HG03039 (cell line): Measurements from ENCODE around the gene BMP8A.
A peak's percentile ranks its signal among the peaks of the same experiment; 100 is the strongest.
"Not testable (repeated sequence)": the region's sequence is repeated elsewhere in the genome, so short reads cannot be mapped to it uniquely, and the experiment has no call there.

Experiments used
- ATAC-seq: cut with Tn5 transposase; IDR thresholded peaks from one replicate; pipeline ENCODE4 v1.9.1; 2021; ENCODE audit warnings: mild to moderate bottlenecking, moderate library complexity; ENCODE audit not compliant: unreplicated experiment

The BMP8A gene

DNA sequence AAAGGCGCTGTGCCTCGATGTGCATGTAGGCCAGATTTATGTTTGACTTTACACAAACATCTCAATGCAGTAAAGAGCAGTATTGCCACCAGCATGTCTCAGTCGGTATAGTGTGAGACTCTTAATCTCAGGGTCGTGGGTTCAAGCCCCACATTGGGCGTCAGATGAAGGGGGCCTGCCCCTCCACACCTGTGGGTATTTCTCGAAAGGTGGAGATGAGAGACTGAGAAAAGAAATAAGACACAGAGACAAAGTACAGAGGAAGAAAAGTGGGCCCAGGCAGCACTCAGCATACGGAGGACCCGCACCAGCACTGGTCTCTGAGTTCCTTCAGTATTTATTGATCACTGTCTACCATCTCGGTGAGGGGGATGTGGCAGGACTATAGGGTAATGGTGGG is 13.0 kb downstream of the BMP8A start:
- ATAC-seq, result not testable (repeated sequence)

DNA sequence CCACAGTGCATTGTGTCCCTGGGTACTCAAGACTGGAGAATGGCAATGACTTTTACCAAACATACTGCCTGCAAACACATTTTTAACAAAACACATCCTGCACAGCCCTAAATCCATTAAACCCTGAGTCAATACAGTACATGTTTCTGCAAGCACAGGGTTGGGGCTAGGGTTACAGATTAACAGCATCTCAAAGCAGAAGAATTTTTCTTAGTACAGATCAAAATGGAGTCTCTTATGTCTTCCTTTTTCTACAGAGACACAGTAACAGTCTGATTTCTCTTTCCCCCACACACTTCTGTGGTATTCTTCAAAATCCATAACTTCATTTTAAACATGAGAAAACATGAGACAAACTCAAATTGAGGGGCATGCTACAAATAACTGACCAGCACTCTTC is 13.9 kb downstream of the BMP8A start:
- no peak for ATAC-seq

DNA sequence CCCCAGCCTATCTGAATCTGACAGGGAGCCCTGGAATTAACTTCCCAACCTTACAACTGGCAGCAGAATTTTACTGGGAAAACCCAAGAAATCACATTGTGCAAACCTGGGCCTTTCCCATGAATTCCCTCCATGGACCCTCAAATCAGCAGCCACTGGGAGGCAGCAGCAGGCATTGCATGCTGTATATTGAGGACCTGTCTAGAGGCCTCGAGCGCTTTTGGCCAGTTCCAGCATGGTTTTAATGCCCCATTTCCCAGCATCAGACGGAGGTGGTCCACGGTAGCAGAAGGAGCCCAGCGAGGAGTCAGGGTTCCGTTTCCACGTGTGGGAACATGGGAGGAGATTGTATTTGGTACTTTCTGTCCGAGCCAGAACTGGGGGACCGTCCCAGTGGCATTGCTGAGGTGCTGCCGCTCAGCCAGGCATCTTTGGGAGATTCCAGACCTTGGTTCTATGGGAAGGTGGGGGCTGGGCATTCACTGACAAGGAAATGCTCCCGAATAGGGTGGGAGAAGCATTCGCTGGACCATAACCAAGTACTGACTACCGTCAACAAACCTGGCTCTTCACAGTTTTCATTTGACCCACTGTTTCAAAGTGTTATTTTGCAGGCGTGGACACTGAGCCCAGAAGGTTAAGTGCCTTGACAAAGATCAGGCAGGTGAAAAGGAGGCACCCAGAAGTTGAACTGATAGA is 15.9 kb downstream of the BMP8A start:
- no peak for ATAC-seq

DNA sequence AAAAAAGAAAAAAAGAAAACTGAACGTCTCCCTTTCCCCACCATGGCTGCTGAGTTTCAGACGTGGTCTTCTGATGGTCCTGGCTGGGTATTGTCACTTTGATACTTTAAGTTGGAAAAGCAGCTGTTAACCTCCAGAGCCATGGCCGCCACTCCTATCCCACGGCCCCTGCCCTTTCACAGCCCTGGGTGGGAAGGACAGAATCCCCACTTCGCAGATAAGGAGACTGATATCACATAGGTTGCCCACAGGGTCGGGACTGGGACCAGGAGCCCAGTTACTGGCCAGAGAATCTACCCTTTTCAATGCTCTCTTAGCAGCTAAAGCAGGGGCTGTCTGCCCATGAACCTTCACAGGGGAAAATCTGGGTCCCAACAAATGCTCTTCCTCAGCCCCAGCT is 16.8 kb downstream of the BMP8A start:
- no peak for ATAC-seq

DNA sequence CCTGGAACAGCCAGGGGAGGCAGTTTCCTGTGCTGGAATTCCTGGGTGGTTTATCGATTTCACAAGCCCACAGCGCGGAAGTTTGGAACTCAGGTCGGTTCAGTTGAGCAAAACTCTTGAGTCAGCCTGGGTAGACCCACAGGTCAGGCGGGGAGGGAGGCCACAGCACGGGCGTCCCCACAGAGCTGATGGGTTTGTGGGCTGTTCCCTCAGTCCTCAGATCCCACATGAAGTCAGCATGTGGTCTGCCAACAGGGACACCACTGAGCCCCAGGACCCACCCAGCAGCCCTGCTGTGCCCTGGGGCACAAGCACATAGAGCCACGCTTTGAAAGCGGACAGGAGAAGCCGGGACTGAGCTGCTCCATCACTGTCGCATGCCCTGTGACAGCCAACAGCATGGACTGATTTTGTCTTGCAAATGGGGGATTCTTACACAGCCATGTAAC is 17.4 kb downstream of the BMP8A start:
- peak; percentile 13 for ATAC-seq

DNA sequence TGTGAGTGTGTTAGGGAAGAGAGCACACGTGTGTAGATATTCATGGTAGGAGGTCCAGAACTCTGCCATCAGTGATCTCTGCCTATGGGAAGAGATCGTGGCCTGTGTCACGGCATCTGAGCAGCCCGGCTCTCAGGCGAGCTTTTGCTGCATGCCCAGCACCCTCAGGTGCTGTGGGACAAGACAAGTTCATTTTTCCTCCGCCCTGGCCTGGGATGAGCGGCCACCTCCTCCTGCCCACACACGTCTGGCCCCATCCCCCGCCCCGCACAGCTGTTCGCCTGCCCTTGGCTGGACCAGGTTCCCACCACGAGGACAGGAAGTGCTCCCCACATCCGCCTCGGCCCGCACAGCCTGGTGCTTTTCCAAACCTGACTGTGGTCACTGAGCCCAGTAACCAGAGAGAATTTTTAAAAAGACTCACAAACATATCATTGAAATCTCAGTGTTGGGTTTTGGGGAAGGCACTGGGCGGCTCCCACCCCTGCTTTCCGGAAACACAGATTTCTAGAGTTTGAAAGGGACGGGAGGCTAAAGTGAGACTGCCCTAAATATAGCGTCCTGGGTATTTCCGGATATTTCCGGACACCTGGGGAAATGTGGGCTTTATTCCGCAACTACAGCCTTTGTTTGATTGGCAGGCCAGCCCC is 18.0 kb downstream of the BMP8A start:
- ATAC-seq, result peak; percentile 44

DNA sequence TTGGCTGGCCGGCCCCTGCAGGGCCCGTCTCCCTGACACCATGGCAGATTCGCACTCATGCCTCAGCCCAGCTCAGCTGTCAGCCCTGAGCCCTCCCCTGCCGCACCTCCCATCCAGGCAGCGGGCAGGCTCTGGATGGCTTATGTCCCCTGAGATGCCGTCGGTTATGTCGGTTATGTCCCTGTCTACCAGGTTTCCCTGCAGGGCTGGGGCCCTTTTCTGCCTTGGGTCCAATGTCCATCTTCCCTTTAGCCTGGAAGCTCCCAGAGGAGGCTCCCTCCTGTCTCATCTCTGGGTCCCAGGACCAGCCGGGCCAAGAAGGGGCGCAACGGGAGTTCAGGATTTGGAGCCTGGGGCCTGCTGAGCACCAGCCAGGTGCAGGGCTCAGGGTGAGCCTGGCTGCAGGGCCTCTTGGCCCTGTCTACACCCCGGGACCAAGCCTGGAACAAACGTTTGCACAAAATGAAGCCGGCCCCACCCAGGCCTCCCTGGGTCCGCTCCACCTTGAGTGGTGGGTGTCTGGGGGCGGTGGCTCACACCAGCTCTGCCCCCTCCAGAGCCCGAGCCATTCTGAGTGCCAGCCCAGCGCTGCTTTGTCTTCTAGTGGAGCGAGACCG is 19.2 kb downstream of the BMP8A start:
- ATAC-seq, result not testable (repeated sequence)

DNA sequence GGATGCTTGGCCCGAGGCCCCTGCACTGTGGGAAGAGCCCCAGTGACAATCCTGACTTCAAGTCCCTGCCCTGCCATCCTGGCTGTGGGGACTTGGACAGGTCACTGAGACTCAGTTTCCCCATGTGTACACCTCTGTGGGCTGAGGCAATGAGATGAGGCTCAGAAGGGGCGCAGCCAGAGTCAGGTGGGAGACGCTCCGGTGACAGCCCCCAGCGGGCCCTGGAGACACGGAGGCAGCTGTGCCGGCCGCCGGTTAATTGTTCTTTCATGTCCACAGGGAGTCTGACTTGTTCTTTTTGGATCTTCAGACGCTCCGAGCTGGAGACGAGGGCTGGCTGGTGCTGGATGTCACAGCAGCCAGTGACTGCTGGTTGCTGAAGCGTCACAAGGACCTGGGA is 20.0 kb downstream of the BMP8A start:
- not testable (repeated sequence) for ATAC-seq

DNA sequence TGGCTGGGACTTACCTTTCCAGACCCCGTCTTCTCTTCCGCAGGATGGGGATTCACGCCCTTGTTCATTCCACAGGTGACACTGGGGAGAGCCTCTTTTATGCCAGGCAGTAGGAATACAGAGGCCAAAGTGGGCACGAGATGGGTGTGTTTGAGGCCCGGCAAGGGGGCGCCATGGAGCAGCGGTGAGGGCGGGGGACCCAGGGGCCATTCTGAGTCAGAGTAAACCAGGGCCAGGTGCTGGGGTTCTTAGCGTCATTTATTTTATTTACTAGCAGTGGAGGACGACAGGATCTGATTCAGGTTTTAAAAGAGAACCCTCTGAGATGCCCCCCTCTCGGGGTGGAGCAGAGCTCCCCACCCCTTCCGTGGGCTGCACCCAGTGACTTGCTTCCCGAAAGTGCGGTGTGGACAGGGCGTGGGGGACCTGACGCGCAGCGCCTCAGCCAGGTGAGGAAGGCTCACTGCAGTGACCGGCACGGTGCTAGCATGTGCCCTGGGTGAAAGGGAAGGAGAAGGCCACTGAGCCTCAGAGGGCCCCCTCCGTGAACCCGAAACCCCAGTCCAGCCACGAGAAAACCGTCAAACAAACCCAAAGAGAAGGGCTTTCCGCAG is 20.9 kb downstream of the BMP8A start:
- ATAC-seq, result not testable (repeated sequence)

DNA sequence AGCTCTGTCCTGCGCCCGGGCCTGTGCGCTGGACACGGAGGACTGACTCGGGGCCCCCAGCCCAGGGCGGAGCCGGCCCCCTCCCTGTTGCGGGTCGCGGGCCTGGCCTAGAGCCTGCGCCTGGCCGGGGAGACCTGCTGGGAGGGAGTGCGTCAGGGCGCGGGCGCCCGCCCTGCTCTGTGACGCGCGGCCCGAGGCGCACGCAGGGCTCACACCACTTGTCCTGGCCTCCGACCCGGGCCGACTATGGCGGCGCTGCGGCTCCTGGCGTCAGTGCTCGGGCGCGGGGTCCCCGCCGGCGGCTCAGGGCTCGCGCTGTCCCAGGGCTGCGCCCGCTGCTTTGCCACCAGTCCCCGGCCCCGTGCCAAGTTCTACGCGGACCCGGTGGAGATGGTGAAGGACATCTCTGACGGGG is 23.3 kb downstream of the BMP8A start:
- not testable (repeated sequence) for ATAC-seq

DNA sequence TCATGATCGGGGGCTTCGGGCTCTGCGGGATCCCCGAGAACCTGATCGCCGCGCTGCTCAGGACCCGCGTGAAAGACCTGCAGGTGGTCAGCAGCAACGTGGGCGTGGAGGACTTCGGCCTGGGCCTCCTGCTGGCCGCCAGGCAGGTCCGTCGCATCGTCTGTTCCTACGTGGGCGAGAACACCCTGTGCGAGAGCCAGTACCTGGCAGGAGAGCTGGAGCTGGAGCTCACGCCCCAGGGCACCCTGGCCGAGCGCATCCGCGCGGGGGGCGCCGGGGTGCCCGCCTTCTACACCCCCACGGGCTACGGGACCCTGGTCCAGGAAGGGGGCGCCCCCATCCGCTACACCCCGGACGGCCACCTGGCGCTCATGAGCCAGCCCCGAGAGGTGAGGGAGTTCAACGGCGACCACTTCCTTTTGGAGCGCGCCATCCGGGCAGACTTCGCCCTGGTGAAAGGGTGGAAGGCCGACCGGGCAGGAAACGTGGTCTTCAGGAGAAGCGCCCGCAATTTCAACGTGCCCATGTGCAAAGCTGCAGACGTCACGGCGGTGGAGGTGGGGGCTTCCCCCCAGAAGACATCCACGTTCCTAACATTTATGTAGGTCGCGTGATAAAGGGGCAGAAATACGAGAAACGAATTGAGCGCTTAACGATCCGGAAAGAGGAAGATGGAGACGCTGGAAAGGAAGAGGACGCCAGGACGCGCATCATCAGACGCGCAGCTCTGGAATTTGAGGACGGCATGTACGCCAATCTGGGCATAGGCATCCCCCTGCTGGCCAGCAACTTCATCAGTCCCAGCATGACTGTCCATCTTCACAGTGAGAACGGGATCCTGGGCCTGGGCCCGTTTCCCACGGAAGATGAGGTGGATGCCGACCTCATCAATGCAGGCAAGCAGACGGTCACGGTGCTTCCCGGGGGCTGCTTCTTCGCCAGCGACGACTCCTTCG is 24.0 kb downstream of the BMP8A start:
- not testable (repeated sequence) for ATAC-seq

DNA sequence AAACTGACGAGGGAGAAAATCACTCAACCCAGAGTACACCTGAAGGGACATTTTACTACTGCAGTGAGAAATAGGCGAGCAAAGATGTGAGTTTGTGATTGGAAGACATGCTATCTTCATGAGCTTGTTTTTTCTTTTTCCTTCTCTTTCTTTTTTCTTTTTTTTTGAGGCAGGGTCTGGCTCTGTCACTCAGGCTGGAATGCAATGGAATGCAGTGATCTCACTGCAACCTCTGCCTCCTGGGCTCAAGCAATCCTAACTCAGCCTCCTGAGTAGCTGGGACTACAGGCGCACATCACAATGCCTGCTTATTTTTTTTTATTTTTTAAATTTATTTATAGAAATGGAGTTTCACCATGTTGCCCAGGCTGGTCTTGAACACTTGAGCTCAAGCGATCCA is 25.4 kb downstream of the BMP8A start:
- not testable (repeated sequence) for ATAC-seq

DNA sequence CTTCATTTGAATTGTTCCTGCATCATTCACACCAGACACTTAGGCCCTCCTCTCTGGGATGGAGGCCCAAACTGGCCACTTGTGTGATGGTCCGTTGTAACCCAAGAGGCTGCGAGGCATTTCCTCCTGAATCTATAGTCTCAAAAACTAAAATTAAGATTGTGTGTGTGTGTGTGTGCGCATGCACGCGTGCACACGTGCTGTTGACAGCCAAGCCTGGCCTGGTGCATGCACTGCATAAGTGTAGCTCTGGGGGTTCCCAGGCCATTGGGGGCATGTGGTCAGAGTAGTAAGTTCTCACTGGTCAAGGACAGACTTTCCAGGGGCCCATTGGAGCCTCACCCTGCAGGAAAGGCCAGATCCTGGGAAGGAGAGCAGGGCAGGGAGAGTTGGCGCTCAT is 26.5 kb downstream of the BMP8A start:
- ATAC-seq, result not testable (repeated sequence)

DNA sequence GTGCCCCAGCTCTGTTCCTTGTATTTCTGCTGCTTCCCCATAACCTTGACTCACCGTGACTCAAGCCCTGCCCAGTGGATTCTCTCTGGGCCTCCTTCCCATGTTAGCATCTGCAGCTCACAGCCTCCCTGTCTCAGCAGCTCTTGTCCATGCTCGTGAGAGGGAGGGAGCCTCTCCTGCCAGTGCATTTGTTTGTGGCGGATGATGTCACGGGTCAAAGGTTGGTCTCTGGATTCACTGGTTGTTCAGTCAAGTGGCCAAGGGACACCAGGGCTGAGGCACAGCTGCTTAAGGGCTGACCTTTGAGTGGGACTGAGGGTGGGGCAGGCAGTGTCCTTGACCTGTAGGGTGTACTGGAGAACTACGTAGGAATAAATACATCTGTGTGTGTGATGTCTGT is 27.9 kb downstream of the BMP8A start:
- ATAC-seq, result not testable (repeated sequence)

DNA sequence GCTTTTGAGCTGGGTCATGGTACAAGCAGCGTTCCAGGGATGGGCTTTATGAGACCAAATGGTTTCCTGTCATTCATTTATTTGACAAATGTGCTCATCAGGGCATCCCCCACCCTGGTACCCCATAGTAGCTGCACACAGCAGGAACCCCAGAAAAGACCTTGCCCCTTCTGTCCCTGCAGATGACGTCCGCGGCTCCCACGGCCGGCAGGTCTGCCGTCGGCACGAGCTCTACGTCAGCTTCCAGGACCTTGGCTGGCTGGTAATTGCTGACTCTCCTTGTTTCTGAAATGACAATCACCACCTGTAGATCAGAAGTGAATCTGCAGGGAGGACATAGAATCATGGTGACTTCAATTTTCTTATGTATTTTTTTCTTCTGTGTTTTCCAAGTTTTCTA is 30.8 kb downstream of the BMP8A start:
- ATAC-seq, result not testable (repeated sequence)

DNA sequence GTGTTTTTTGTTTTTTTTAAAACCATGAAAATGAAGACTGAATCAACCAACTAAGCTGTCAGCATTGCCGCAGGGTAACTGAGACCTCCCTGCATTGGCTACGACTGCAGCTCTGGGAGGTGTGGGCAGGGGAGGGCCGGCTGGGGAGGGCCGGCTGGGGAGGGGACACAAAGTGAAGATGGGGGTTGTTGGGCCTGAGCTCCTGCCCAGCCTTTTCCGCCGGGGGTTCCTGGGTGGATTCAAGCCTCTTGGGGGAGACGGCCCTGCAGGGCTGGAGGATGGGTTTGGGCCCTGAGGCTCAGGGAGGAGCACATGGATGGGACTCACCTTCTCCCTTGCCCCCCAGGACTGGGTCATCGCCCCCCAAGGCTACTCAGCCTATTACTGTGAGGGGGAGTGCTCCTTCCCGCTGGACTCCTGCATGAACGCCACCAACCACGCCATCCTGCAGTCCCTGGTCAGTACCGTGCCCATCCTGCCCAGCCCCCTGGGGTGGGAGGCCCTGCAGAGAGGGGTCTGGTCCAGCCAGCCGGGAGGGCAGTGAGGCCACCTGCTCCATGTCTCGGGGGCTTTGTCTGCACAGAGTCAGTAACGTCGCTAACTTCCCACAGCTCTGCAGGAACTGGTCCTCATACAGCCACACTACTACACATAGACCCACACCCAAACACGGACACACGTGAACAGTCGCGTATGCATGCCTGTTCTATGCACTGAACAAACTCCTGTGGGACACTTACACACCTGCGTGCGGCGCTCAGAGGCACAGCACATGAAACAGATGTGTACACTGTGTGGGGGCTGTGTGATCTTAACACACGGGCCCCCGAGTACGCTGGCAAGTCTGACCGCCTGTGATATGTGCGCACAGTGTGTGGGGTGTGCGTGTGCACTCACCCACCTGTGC is 31.5 kb downstream of the BMP8A start:
- ATAC-seq, result no peak

DNA sequence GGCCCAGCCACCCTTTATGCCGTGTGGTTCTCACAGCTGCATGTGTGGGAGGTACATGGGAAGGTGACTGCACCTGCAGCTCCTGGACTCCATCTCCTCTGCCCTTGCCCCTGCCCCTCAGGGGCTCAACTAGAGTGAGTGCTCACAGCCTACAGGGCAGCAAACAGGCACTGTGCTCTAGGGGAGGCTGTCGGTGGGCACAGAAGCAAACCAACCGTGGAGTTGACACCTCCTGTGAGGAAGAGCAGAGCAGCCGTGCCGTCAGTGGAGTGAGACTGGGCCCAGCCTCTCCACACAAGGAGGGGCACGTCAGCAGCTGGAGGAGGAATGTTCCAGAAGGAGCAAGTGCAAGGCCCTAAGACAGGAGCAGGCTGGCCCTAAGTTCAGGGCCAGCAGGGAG is 32.7 kb downstream of the BMP8A start:
- no peak for ATAC-seq

DNA sequence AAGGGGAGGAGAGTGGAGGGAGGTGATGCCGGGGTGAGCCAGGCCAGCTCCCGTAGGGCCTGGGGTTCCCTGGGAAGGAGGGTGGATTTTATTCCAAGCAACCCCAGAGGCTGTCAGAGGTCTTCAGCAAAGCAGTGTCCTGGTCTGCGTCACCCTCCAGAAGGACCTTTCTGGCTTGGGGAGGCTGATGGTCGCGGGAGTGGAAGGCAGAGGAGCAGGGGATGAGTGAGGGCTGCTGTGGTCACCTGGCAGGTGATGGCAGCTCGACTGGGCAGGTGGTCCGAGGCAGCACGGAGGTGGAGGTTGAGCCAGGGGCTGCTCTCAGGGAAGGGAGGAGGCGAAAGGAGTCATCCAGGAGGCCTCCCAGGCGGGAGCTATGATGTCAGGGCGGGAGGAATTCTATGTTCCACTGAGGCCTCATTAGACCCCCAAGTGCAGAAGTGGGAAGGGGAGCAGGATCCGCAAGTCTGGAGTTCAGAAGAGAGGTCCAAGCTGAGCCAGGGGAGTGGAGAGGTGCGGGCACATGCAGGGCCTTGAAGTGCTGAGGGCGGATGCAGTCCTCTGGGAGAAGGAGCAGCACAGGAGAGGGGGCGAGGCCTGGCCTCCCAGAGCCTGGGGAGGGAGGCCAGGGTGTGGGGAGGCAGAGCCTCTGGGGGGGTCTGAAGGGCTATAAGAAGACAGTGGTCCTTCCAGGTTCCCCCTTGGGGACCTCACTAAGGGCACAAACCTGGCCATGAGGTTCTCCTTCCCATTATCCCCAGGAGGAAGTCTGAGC is 33.3 kb downstream of the BMP8A start:
- no peak for ATAC-seq
